H1 (cell line): ENCODE measurements around the gene VENTX. TPM values are rescaled to one million over a fixed set of nuclear protein-coding genes. Genes with fewer than 3 reads are reported as not detected.

Experiments
- CTCF ChIA-PET: fragments of 300-600 bp; sonication (Branson Sonifier 250); formaldehyde crosslinking; loops from one replicate; lab custom pipeline; 2021; ENCODE audit not compliant: partially characterized antibody; lab: Charles Lee
- POLR2A ChIA-PET: fragments of 300-600 bp; sonication (Branson Sonifier 250); formaldehyde crosslinking; loops from one replicate; lab custom pipeline; 2021; ENCODE audit warnings: inconsistent platforms; ENCODE audit not compliant: partially characterized antibody; lab: Charles Lee
- DNase-seq, 2 experiments: peaks; one replicate each; pipeline versions ENCODE4 v3.0.0 to v3.0.0-alpha.2; 2010 to 2022; ENCODE audit warnings: low spot score in 2 of 2, low read depth in 1 of 2, mixed read lengths in 1 of 2
- FAIRE-seq: peaks from 2 replicates; lab custom pipeline; 2011; peaks lifted over from hg19 to GRCh38; lab: Jason Lieb, UNC
- H2AFZ ChIP-seq: 2 replicates; pipeline ENCODE4 v1.8.1; 2012; ENCODE audit warnings: low read length, inconsistent platforms
- H2AK5ac ChIP-seq: 2 replicates; pipeline ENCODE4 v1.6.1; 2013; ENCODE audit warnings: low read depth, low read length
- H2BK120ac ChIP-seq: replicated peaks from 2 replicates; pipeline ENCODE3; 2013; ENCODE audit warnings: low read depth, low read length, inconsistent platforms
- H2BK12ac ChIP-seq: 2 replicates; pipeline ENCODE4 v1.6.1; 2013; ENCODE audit warnings: low read depth, low read length
- H2BK15ac ChIP-seq: 2 replicates; pipeline ENCODE4 v1.6.1; 2013; ENCODE audit warnings: low read length
- H2BK20ac ChIP-seq: 2 replicates; pipeline ENCODE4 v1.6.1; 2013; ENCODE audit warnings: low read length
- H2BK5ac ChIP-seq: 2 replicates; pipeline ENCODE4 v1.6.1; 2013; ENCODE audit warnings: low read depth, low read length
- H3K14ac ChIP-seq: 2 replicates; pipeline ENCODE4 v1.6.1; 2013; ENCODE audit warnings: inconsistent platforms; ENCODE audit not compliant: insufficient read length
- H3K18ac ChIP-seq: 2 replicates; pipeline ENCODE4 v1.6.1; 2013; ENCODE audit warnings: low read length; ENCODE audit errors: extremely low read depth
- H3K23ac ChIP-seq: 2 replicates; pipeline ENCODE4 v1.6.1; 2013; ENCODE audit warnings: inconsistent platforms; ENCODE audit not compliant: insufficient read length
- H3K23me2 ChIP-seq: 2 replicates; pipeline ENCODE4 v1.6.1; 2013; ENCODE audit warnings: low read depth, low read length
- H3K27ac ChIP-seq: 2 replicates; pipeline ENCODE4 v1.6.1; 2011; ENCODE audit warnings: low read depth, low read length, inconsistent platforms
- H3K27me3 ChIP-seq, 4 experiments: replicated peaks in 1 of 4; 1 replicate in 1 of 4; 2 replicates in 3 of 4; pipeline versions ENCODE4 v1.6.1 to v1.8.1; 2011 to 2013; ENCODE audit warnings: low read length in 3 of 4, mild to moderate bottlenecking in 3 of 4, inconsistent platforms in 2 of 4, mixed read lengths in 2 of 4, moderate library complexity in 1 of 4; ENCODE audit not compliant: control insufficient read depth in 3 of 4, insufficient read depth in 3 of 4; ENCODE audit errors: extremely low read depth in 1 of 4
- H3K36me3 ChIP-seq, 4 experiments: 2 replicates each; pipeline versions ENCODE4 v1.6.1 to v1.8.1; 2011 to 2013; ENCODE audit warnings: mild to moderate bottlenecking in 4 of 4, low read length in 3 of 4, moderate library complexity in 2 of 4, control low read depth in 1 of 4, inconsistent platforms in 1 of 4; ENCODE audit not compliant: insufficient read depth in 4 of 4, control insufficient read depth in 2 of 4
- H3K4ac ChIP-seq: replicated peaks from 2 replicates; pipeline ENCODE3; 2013; ENCODE audit warnings: low read length, low read depth, mixed read lengths, inconsistent platforms; ENCODE audit not compliant: insufficient read length
- H3K4me1 ChIP-seq, 4 experiments: replicated peaks in 1 of 4; 1 replicate in 1 of 4; 2 replicates in 3 of 4; pipeline versions ENCODE4 v1.6.1 to v1.8.1; 2011 to 2013; ENCODE audit warnings: low read length in 3 of 4, inconsistent platforms in 2 of 4, mixed read lengths in 1 of 4; ENCODE audit not compliant: insufficient read depth in 4 of 4, control insufficient read depth in 3 of 4
- H3K4me2 ChIP-seq, 2 experiments: 2 replicates each; pipeline versions ENCODE4 v1.6.1 to v1.8.1; 2011 to 2013; ENCODE audit warnings: low read depth in 2 of 2, low read length in 2 of 2, control low read depth in 1 of 2, inconsistent platforms in 1 of 2, mild to moderate bottlenecking in 1 of 2; ENCODE audit not compliant: insufficient read depth in 1 of 2
- H3K4me3 ChIP-seq, 4 experiments: fragments of 200-600, 300-600 bp in 1 of 4; sonication (generic), shearing (Covaris generic), sonication (Bioruptor Twin) in 1 of 4; 2 replicates each; pipeline versions ENCODE4 v1.5.1 to v1.8.1; 2011 to 2016; ENCODE audit warnings: low read length in 4 of 4, low read depth in 3 of 4, control low read depth in 2 of 4, inconsistent platforms in 2 of 4, mild to moderate bottlenecking in 2 of 4, mixed read lengths in 1 of 4, moderate library complexity in 1 of 4; ENCODE audit not compliant: insufficient read depth in 2 of 4; ENCODE audit errors: extremely low read depth in 1 of 4
- H3K56ac ChIP-seq: replicated peaks from 2 replicates; pipeline ENCODE3; 2013; ENCODE audit warnings: low read depth, mild to moderate bottlenecking, mixed read lengths, low read length, inconsistent platforms; ENCODE audit not compliant: insufficient read length
- H3K79me1 ChIP-seq: 2 replicates; pipeline ENCODE4 v1.6.1; 2013; ENCODE audit warnings: low read depth, low read length, control low read depth
- H3K79me2 ChIP-seq, 2 experiments: 2 replicates each; pipeline versions ENCODE4 v1.6.1 to v1.8.1; 2012 to 2013; ENCODE audit warnings: low read length in 2 of 2, mild to moderate bottlenecking in 2 of 2, inconsistent platforms in 1 of 2; ENCODE audit not compliant: insufficient read depth in 2 of 2, control insufficient read depth in 1 of 2
- H3K9ac ChIP-seq, 4 experiments: replicated peaks in 1 of 4; 1 replicate in 1 of 4; 2 replicates in 3 of 4; pipeline versions ENCODE4 v1.6.1 to v1.8.1; 2011 to 2013; ENCODE audit warnings: low read depth in 3 of 4, low read length in 3 of 4, control low read depth in 2 of 4, mild to moderate bottlenecking in 2 of 4, moderate library complexity in 2 of 4, inconsistent platforms in 1 of 4; ENCODE audit errors: extremely low read depth in 1 of 4
- H3K9me3 ChIP-seq, 2 experiments: 2 replicates each; pipeline versions ENCODE4 v1.6.1 to v1.8.1; 2012 to 2013; ENCODE audit warnings: mild to moderate bottlenecking in 2 of 2, moderate library complexity in 2 of 2, control low read depth in 1 of 2, inconsistent platforms in 1 of 2, low read depth in 1 of 2, low read length in 1 of 2, mixed read lengths in 1 of 2; ENCODE audit not compliant: insufficient read depth in 2 of 2
- H4K20me1 ChIP-seq, 2 experiments: replicated peaks in 1 of 2; 2 replicates each; pipeline versions ENCODE3 to v1.8.1; 2011 to 2013; ENCODE audit warnings: inconsistent platforms in 2 of 2, low read length in 2 of 2, mild to moderate bottlenecking in 1 of 2; ENCODE audit not compliant: insufficient read depth in 2 of 2, control insufficient read depth in 1 of 2
- H4K5ac ChIP-seq: 2 replicates; pipeline ENCODE4 v1.6.1; 2013; ENCODE audit warnings: low read length, low read depth, mixed read lengths, inconsistent platforms; ENCODE audit not compliant: insufficient read length
- H4K8ac ChIP-seq: 2 replicates; pipeline ENCODE4 v1.8.0; 2013; ENCODE audit warnings: mild to moderate bottlenecking, moderate library complexity, low read length, inconsistent platforms; ENCODE audit not compliant: insufficient read depth; ENCODE audit errors: extremely low read depth
- H4K91ac ChIP-seq: replicated peaks from 2 replicates; pipeline ENCODE3; 2013; ENCODE audit warnings: low read length, mixed read lengths, inconsistent platforms; ENCODE audit not compliant: insufficient read length
- CBX8 ChIP-seq: fragments of 300-800, 300-1000 bp; sonication (generic); IDR thresholded peaks from 2 replicates; pipeline ENCODE4 v1.7.1; 2016; ENCODE audit warnings: low read depth, low read length, borderline replicate concordance
- EGR1 ChIP-seq: IDR thresholded peaks from 2 replicates; pipeline ENCODE4 v1.6.1; 2011; ENCODE audit warnings: low read depth, low read length, borderline replicate concordance
- EP300 ChIP-seq, 2 experiments: IDR thresholded peaks; 1 replicate in 1 of 2; 2 replicates in 1 of 2; pipeline ENCODE4 v1.6.1; 2011 to 2012; ENCODE audit warnings: low read depth in 2 of 2, low read length in 2 of 2, mild to moderate bottlenecking in 2 of 2, borderline replicate concordance in 1 of 2, inconsistent platforms in 1 of 2, moderate library complexity in 1 of 2
- HDAC2 ChIP-seq, 2 experiments: fragments of 300-600 bp in 1 of 2; sonication (generic) in 1 of 2; IDR thresholded peaks; 2 replicates each; pipeline ENCODE4 v1.6.1; 2011 to 2012; ENCODE audit warnings: low read depth in 2 of 2, low read length in 2 of 2, mild to moderate bottlenecking in 2 of 2, moderate library complexity in 2 of 2, borderline replicate concordance in 1 of 2, inconsistent platforms in 1 of 2
- NANOG ChIP-seq: IDR thresholded peaks from 2 replicates; pipeline ENCODE4 v1.6.1; 2011; ENCODE audit warnings: low read length, low read depth, mild to moderate bottlenecking, inconsistent platforms; ENCODE audit not compliant: insufficient read depth, poor library complexity, severe bottlenecking
- POLR2AphosphoS5 ChIP-seq: IDR thresholded peaks from 2 replicates; pipeline ENCODE4 v1.6.1; 2011; ENCODE audit warnings: low read depth, low read length
- POU5F1 ChIP-seq: IDR thresholded peaks from 2 replicates; pipeline ENCODE4 v1.6.1; 2011; ENCODE audit warnings: low read depth, mild to moderate bottlenecking, low read length, moderate library complexity
- RFX5 ChIP-seq: IDR thresholded peaks from 2 replicates; pipeline ENCODE4 v1.6.1; 2011; ENCODE audit warnings: low read depth, low read length, improper control_type of control experiment, borderline replicate concordance
- RNF2 ChIP-seq: fragments of 200-900, 300-1000 bp; sonication (generic); IDR thresholded peaks from 2 replicates; pipeline ENCODE4 v1.7.1; 2016; ENCODE audit warnings: borderline replicate concordance, low read depth, mild to moderate bottlenecking, antibody characterized with exemption, low read length; ENCODE audit not compliant: poor library complexity, severe bottlenecking; ENCODE audit errors: missing control alignments
- SAP30 ChIP-seq: fragments of 300-600 bp; sonication (generic); IDR thresholded peaks from 2 replicates; pipeline ENCODE4 v1.7.1; 2012; ENCODE audit warnings: low read length, moderate library complexity, mild to moderate bottlenecking, inconsistent platforms; ENCODE audit not compliant: insufficient read depth, insufficient replicate concordance
- SRF ChIP-seq: IDR thresholded peaks from 2 replicates; pipeline ENCODE4 v1.6.1; 2011; ENCODE audit warnings: mild to moderate bottlenecking, low read depth, low read length, moderate library complexity
- TAF7 ChIP-seq: optimal IDR thresholded peaks from 2 replicates; pipeline ENCODE3; 2011; ENCODE audit warnings: low read depth, mild to moderate bottlenecking, inconsistent platforms, low read length, moderate library complexity, borderline replicate concordance
- WGBS, 2 experiments: shearing (Covaris generic) in 1 of 2; methylation state at CpG; one replicate each; pipeline versions ENCODE4 v1.1.6 to v1.1.7; 2013 to 2015; ENCODE audit warnings: low lambda C conversion rate in 2 of 2, mixed read lengths in 2 of 2, inconsistent platforms in 1 of 2, low coverage in 1 of 2, missing lambda C conversion rate in 1 of 2; ENCODE audit not compliant: insufficient replicate concordance in 2 of 2, insufficient coverage in 1 of 2, insufficient read length in 1 of 2; ENCODE audit errors: extremely low coverage in 1 of 2, missing lambda C conversion rate in 1 of 2; 5-methylcytosine and 5-hydroxymethylcytosine counted together
- polyA plus RNA-seq, 7 experiments: library from polyadenylated mRNA; depleted of rRNA in 3 of 7; stranded (reverse) in 5 of 7; unstranded in 2 of 7; fragments of >200 nt in 5 of 7; fragments of 200-250 nt in 2 of 7; gene quantifications; 1 replicate in 5 of 7; 2 replicates in 1 of 7; 4 replicates in 1 of 7; pipeline versions ENCODE4 v1.2.1 to v1.2.3, GENCODE V29; 2011 to 2013; ENCODE audit warnings: missing spikeins in 2 of 7, mixed read lengths in 2 of 7
- total RNA-seq: library from RNA; stranded (reverse); fragmentation: NEBNext Ultra II Directional; extraction: Animal tissue kit (Norgen Biotek cat#: 25700); gene quantifications from 2 replicates; pipeline ENCODE4 v1.2.1, GENCODE V29; 2021

VENTX gene
- total and polyA plus RNA-seq, 2 of the 8 experiments (the other 6 are each of a cell fraction or from before 2014, with no cell fraction given), result 5.6 TPM

DNA sequence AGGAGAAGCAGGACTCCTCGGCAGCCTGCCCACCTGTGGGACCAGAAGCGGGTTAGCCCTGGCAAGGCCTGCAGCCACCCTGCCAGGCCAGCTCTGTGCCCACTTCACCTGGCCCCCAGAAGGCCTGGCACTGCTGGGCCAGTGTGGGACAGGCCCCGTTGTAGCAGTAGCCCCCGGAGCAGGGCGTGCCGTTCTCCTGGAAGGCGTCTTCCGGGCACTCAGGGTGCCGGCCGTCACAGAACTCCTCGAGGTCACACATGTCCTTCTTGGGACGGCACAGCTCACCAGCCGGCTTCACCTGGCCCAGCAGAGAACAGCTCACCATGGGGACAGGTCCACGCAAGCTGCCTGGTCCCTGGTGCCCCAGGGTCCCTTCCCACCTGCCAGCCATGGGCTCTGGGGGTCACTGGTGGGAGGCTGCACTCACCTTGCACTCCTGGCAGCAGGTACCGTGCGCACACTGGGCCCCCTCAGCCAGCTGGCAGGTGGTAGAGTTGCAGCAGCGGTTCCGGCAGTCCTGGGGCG lies 33.2 kb downstream of the VENTX start:
- H3K4ac ChIP-seq, result no peak overlapping the region
- CTCF ChIA-PET, result interaction anchor here (0.6 to 3.5 kb wide), 4 partner anchors 11 to 127 kb away, joined by 3 to 11 read pairs (median 8); no protein-coding TSS in a partner anchor
- DNase-seq, result no peak
- TF ChIP-seq HDAC2 (IDR thresholded peaks at IDR 0.05; ENCODE audit: borderline replicate concordance in 1 of 2, low read depth in 2 of 2, low read length in 2 of 2) (no peak), POLR2AphosphoS5 (no peak), SAP30 (no peak), TAF7 (no peak), POU5F1 (no peak), SRF (no peak), RNF2 (no peak), EP300 (IDR thresholded peaks at IDR 0.05; ENCODE audit: borderline replicate concordance in 1 of 2, low read depth in 2 of 2, low read length in 2 of 2) (no peak), CBX8 (no peak), NANOG (no peak), RFX5 (no peak), EGR1 (no peak)

More for the DNA sequence above, 33.2 kb downstream of the VENTX start:
- H2BK5ac ChIP-seq, result no peak overlapping the region
- no peak overlapping the region for H4K5ac ChIP-seq
- H2AFZ ChIP-seq, result no peak overlapping the region
- no peaks in the 10 kb centered on the region for H3K36me3 ChIP-seq
- H3K23me2 ChIP-seq, result no peaks in the 10 kb centered on the region
- H3K56ac ChIP-seq, result no peak overlapping the region
- H2BK20ac ChIP-seq, result no peak overlapping the region
- no peak overlapping the region for H2BK12ac ChIP-seq
- no peak overlapping the region for H2BK15ac ChIP-seq
- H3K9me3 ChIP-seq, result no peaks in the 10 kb centered on the region
- no peaks in the 10 kb centered on the region for H3K79me2 ChIP-seq
- WGBS, 2 experiments, result 93% methylated on average over 19 of the region's 19 CpGs; no CpG with 5 or more reads in 1 of the 2 experiments
- H3K79me1 ChIP-seq, result no peaks in the 10 kb centered on the region
- no peak overlapping the region for H3K23ac ChIP-seq
- H3K27me3 ChIP-seq, result peaks cover 0 to under 1% (median 0%) of the 10 kb centered on the region in 4 experiments; a peak in 2 of 7 replicates
- POLR2A ChIA-PET, result no interaction called here
- no peak overlapping the region for H3K9ac ChIP-seq
- H4K20me1 ChIP-seq, result peaks cover 0 to 3% of the 10 kb centered on the region in 2 experiments
- H3K14ac ChIP-seq, result no peak overlapping the region
- no peak overlapping the region for H3K4me3 ChIP-seq
- H2BK120ac ChIP-seq, result no peak overlapping the region
- no peak overlapping the region for H3K18ac ChIP-seq
- H3K4me2 ChIP-seq, result no peak overlapping the region
- no peak overlapping the region for H2AK5ac ChIP-seq
- H4K91ac ChIP-seq, result no peak overlapping the region
- H4K8ac ChIP-seq, result no peak overlapping the region
- H3K27ac ChIP-seq, result no peak overlapping the region
- peaks cover 0 to 6% (median 0%) of the 10 kb centered on the region in 4 experiments; a peak in 5 of 7 replicates for H3K4me1 ChIP-seq
- no peak for FAIRE-seq
